HepG2 (cell line): Measurements from ENCODE around the gene PDCD2. TPM values are rescaled to one million over a fixed set of nuclear protein-coding genes. Genes with fewer than 3 reads are reported as not detected.

Source experiments
- ADNP ChIP-seq: sonication (generic); formaldehyde crosslinking; IDR thresholded peaks from 2 replicates; pipeline ENCODE4 v1.4.0; 2020; ENCODE audit warnings: missing genetic modification reagents
- ASH2L ChIP-seq: fragments of 300-600, 200-600 bp; sonication (generic); IDR thresholded peaks from 2 replicates; pipeline ENCODE4 v1.7.0; 2017; ENCODE audit warnings: low read depth, mild to moderate bottlenecking, moderate library complexity, mixed read lengths, low read length; ENCODE audit not compliant: insufficient read length
- BCL6 ChIP-seq: IDR thresholded peaks from 2 replicates; pipeline ENCODE4 v1.6.1; 2016; ENCODE audit warnings: missing genetic modification reagents, missing compliant biosample characterization
- BRCA1 ChIP-seq: sonication (generic); formaldehyde crosslinking; IDR thresholded peaks from 2 replicates; pipeline ENCODE4 v1.4.0; 2020; ENCODE audit warnings: missing genetic modification reagents
- EEA1 ChIP-seq: sonication (generic); formaldehyde crosslinking; IDR thresholded peaks from 2 replicates; pipeline ENCODE4 v1.5.1; 2020; ENCODE audit warnings: mild to moderate bottlenecking, missing genetic modification reagents, borderline replicate concordance
- ELF4 ChIP-seq: sonication (generic); formaldehyde crosslinking; IDR thresholded peaks from 2 replicates; pipeline ENCODE4 v1.5.0; 2020; ENCODE audit warnings: missing genetic modification reagents, mild to moderate bottlenecking, moderate library complexity, borderline replicate concordance
- FOSL1 ChIP-seq: sonication (generic); formaldehyde crosslinking; IDR thresholded peaks from 2 replicates; pipeline ENCODE4 v1.9.0; 2021; ENCODE audit warnings: missing genetic modification reagents, borderline replicate concordance
- MAFF ChIP-seq: IDR thresholded peaks from 2 replicates; pipeline ENCODE4 v1.6.1; 2011; ENCODE audit warnings: low read depth, low read length, improper control_type of control experiment
- MAFG ChIP-seq: sonication (generic); formaldehyde crosslinking; IDR thresholded peaks from 2 replicates; pipeline ENCODE4 v1.5.1; 2020; ENCODE audit warnings: mild to moderate bottlenecking, missing genetic modification reagents
- SP2 ChIP-seq: sonication (generic); formaldehyde crosslinking; IDR thresholded peaks from 2 replicates; pipeline ENCODE4 v1.5.1; 2020; ENCODE audit warnings: mild to moderate bottlenecking, missing genetic modification reagents
- ZFP1 ChIP-seq: IDR thresholded peaks from 2 replicates; pipeline ENCODE4 v1.6.1; 2016
- ZNF12 ChIP-seq: sonication (generic); formaldehyde crosslinking; IDR thresholded peaks from 2 replicates; pipeline ENCODE4 v1.5.0; 2020; ENCODE audit warnings: missing genetic modification reagents
- ZNF317 ChIP-seq: sonication (generic); formaldehyde crosslinking; IDR thresholded peaks from 2 replicates; pipeline ENCODE4 v1.5.0; 2020; ENCODE audit warnings: mild to moderate bottlenecking, missing genetic modification reagents
- ZNF737 ChIP-seq: sonication (generic); formaldehyde crosslinking; IDR thresholded peaks from 2 replicates; pipeline ENCODE4 v1.5.0; 2020; ENCODE audit warnings: missing genetic modification reagents, mild to moderate bottlenecking, borderline replicate concordance
- ZNF790 ChIP-seq: sonication (generic); formaldehyde crosslinking; IDR thresholded peaks from 2 replicates; pipeline ENCODE4 v1.8.0; 2022; ENCODE audit warnings: missing genetic modification reagents, mild to moderate bottlenecking, borderline replicate concordance
- ZNF879 ChIP-seq: sonication (generic); formaldehyde crosslinking; IDR thresholded peaks from 2 replicates; pipeline ENCODE4 v1.8.1; 2023; ENCODE audit warnings: missing genetic modification reagents
- polyA plus RNA-seq, 8 experiments: library from polyadenylated mRNA; depleted of rRNA in 3 of 8; stranded (reverse) in 7 of 8; unstranded in 1 of 8; fragments of >200 nt; fragmentation: Illumina TruSeq in 4 of 8; extraction: Trizol in 4 of 8; gene quantifications; 2 replicates each; pipeline versions ENCODE4 v1.2.1 to v1.2.3, GENCODE V29; 2011 to 2016; ENCODE audit warnings: low read depth in 4 of 8, missing spikeins in 1 of 8, mixed read lengths in 1 of 8; ENCODE audit not compliant: insufficient read depth in 1 of 8
- total RNA-seq, 5 experiments: library from RNA; depleted of rRNA; stranded (reverse); fragments of >200 nt; fragmentation: Illumina TruSeq; extraction: Trizol; gene quantifications; 2 replicates each; pipeline ENCODE4 v1.2.3, GENCODE V29; 2016; ENCODE audit warnings: low read depth in 1 of 5
- TF ChIP-seq, protein P1 (sequence below): fragments of 450-650 bp; IDR thresholded peaks from 2 replicates; pipeline ENCODE4 v1.6.1; 2017
- TF ChIP-seq, protein P2 (sequence below): sonication (generic); formaldehyde crosslinking; IDR thresholded peaks from 2 replicates; pipeline ENCODE4 v1.4.0; 2020; ENCODE audit warnings: missing genetic modification reagents
- TF ChIP-seq, protein P3 (sequence below): sonication (generic); formaldehyde crosslinking; IDR thresholded peaks from 2 replicates; pipeline ENCODE4 v1.4.0; 2020; ENCODE audit warnings: missing genetic modification reagents, borderline replicate concordance
- TF ChIP-seq, protein P4 (sequence below): sonication (generic); formaldehyde crosslinking; IDR thresholded peaks from 2 replicates; pipeline ENCODE4 v1.9.0; 2022; ENCODE audit warnings: missing genetic modification reagents, mild to moderate bottlenecking, borderline replicate concordance
- TF ChIP-seq, protein P5 (sequence below): sonication (generic); formaldehyde crosslinking; IDR thresholded peaks from 2 replicates; pipeline ENCODE4 v1.5.0; 2020; ENCODE audit warnings: mild to moderate bottlenecking, missing genetic modification reagents

PDCD2 gene
- total and polyA plus RNA-seq, 2 of the 13 experiments (the other 11 are each of a cell fraction or from before 2014, with no cell fraction given) = 83.6 to 133 TPM

DNA sequence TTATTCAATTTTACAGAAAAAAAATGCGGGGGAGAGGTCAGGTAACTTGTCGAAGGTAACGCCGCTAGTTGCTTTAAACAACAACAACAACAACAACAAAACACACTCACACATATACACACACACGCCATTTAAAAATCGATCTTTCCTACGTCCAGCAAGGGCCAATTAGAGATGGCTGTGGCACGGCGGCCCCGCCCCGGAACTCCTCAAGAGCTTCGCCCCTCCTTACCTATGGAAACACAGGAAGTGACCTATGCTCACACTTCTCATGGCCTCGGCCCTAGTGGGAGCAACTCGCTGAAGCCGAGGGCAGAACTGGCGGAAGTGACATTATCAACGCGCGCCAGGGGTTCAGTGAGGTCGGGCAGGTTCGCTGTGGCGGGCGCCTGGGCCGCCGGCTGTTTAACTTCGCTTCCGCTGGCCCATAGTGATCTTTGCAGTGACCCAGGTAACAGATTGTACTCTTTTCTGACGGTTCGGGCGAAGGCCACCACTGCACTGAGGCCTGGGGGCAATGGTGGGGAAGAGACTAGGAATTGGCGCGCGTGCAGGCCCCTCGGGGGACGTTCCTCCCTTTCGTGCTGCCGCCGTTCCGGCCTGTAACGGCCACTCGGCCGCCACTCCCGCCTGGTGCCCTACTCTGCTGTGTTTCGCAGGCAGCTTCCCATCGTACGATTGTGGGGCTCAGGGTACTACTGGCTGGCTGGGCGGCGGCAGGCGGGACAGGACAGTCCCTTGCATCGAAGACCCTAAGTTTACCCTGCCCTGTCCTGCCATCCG, 30.2 kb downstream of the PDCD2 start, which contains the start of gene TBP (continued):
- TF ChIP-seq ZNF12 (0 out of 2 replicates have a peak, but pooled peaks have one; percentile 49), ZNF317 (0 out of 2 replicates have a peak, but pooled peaks have one; percentile 12), EEA1 (CRISPR knock-in tag) (peak; percentile 76; the same call in 1 of the 2 replicates), ASH2L (peak; percentile 96), BCL6 (CRISPR knock-in tag) (no peak; the same call in 1 of the 2 replicates), BRCA1 (CRISPR knock-in tag) (peak; percentile 68; the same call in 1 of the 2 replicates), ADNP (CRISPR knock-in tag) (no peak), SP2 (CRISPR knock-in tag) (peak; percentile 91), ZNF879 (0 out of 2 replicates have a peak, but pooled peaks have one; percentile 91), FOSL1 (CRISPR knock-in tag) (no peak), MAFG (CRISPR knock-in tag) (no peak), ZNF737 (CRISPR knock-in tag) (peak; percentile 53; the same call in 1 of the 2 replicates), ZFP1 (CRISPR knock-in tag) (no peak), MAFF (no peak), ELF4 (peak; percentile 90), ZNF790 (CRISPR knock-in tag) (peak; percentile 53; the same call in 1 of the 2 replicates)
- TF ChIP-seq, protein P1, sequence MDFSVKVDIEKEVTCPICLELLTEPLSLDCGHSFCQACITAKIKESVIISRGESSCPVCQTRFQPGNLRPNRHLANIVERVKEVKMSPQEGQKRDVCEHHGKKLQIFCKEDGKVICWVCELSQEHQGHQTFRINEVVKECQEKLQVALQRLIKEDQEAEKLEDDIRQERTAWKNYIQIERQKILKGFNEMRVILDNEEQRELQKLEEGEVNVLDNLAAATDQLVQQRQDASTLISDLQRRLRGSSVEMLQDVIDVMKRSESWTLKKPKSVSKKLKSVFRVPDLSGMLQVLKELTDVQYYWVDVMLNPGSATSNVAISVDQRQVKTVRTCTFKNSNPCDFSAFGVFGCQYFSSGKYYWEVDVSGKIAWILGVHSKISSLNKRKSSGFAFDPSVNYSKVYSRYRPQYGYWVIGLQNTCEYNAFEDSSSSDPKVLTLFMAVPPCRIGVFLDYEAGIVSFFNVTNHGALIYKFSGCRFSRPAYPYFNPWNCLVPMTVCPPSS = no peak
- TF ChIP-seq, protein P2, sequence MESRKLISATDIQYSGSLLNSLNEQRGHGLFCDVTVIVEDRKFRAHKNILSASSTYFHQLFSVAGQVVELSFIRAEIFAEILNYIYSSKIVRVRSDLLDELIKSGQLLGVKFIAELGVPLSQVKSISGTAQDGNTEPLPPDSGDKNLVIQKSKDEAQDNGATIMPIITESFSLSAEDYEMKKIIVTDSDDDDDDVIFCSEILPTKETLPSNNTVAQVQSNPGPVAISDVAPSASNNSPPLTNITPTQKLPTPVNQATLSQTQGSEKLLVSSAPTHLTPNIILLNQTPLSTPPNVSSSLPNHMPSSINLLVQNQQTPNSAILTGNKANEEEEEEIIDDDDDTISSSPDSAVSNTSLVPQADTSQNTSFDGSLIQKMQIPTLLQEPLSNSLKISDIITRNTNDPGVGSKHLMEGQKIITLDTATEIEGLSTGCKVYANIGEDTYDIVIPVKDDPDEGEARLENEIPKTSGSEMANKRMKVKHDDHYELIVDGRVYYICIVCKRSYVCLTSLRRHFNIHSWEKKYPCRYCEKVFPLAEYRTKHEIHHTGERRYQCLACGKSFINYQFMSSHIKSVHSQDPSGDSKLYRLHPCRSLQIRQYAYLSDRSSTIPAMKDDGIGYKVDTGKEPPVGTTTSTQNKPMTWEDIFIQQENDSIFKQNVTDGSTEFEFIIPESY (CRISPR knock-in tag) = no peak
- TF ChIP-seq, protein P3, sequence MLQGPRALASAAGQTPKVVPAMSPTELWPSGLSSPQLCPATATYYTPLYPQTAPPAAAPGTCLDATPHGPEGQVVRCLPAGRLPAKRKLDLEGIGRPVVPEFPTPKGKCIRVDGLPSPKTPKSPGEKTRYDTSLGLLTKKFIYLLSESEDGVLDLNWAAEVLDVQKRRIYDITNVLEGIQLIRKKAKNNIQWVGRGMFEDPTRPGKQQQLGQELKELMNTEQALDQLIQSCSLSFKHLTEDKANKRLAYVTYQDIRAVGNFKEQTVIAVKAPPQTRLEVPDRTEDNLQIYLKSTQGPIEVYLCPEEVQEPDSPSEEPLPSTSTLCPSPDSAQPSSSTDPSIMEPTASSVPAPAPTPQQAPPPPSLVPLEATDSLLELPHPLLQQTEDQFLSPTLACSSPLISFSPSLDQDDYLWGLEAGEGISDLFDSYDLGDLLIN (CRISPR knock-in tag) = peak; percentile 84; the same call in 1 of the 2 replicates
- TF ChIP-seq, protein P4, sequence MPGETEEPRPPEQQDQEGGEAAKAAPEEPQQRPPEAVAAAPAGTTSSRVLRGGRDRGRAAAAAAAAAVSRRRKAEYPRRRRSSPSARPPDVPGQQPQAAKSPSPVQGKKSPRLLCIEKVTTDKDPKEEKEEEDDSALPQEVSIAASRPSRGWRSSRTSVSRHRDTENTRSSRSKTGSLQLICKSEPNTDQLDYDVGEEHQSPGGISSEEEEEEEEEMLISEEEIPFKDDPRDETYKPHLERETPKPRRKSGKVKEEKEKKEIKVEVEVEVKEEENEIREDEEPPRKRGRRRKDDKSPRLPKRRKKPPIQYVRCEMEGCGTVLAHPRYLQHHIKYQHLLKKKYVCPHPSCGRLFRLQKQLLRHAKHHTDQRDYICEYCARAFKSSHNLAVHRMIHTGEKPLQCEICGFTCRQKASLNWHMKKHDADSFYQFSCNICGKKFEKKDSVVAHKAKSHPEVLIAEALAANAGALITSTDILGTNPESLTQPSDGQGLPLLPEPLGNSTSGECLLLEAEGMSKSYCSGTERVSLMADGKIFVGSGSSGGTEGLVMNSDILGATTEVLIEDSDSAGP (CRISPR knock-in tag) = peak; percentile 92; the same call in 1 of the 2 replicates
- TF ChIP-seq, protein P5, sequence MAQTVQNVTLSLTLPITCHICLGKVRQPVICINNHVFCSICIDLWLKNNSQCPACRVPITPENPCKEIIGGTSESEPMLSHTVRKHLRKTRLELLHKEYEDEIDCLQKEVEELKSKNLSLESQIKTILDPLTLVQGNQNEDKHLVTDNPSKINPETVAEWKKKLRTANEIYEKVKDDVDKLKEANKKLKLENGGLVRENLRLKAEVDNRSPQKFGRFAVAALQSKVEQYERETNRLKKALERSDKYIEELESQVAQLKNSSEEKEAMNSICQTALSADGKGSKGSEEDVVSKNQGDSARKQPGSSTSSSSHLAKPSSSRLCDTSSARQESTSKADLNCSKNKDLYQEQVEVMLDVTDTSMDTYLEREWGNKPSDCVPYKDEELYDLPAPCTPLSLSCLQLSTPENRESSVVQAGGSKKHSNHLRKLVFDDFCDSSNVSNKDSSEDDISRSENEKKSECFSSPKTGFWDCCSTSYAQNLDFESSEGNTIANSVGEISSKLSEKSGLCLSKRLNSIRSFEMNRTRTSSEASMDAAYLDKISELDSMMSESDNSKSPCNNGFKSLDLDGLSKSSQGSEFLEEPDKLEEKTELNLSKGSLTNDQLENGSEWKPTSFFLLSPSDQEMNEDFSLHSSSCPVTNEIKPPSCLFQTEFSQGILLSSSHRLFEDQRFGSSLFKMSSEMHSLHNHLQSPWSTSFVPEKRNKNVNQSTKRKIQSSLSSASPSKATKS = 0 out of 2 replicates have a peak, but pooled peaks have one; percentile 87
